Cardiac muscle cell (in vitro differentiated cells and primary cell): Measurements from ENCODE around the gene PGLYRP4. TPM values are rescaled to one million over a fixed set of nuclear protein-coding genes. Genes with fewer than 3 reads are reported as not detected.

ENCODE experiments used
- DNase-seq, 2 donors: peaks; one replicate each; pipeline versions ENCODE4 v3.0.0 to v3.0.0-alpha.2; 2010 to 2017; ENCODE audit warnings: low read depth in 1 of 2, low spot score in 1 of 2
- H3K27ac ChIP-seq: fragments of 200-600 bp; sonication (generic); 2 replicates; pipeline ENCODE4 v1.5.1; 2016
- H3K27me3 ChIP-seq: fragments of 200-600 bp; sonication (generic); 2 replicates; pipeline ENCODE4 v1.6.0; 2016; ENCODE audit warnings: control low read depth
- H3K36me3 ChIP-seq: fragments of 200-600 bp; sonication (generic); 2 replicates; pipeline ENCODE4 v1.5.1; 2016; ENCODE audit warnings: control low read depth
- H3K4me1 ChIP-seq: fragments of 200-600 bp; sonication (generic); 2 replicates; pipeline ENCODE4 v1.8.1; 2017; ENCODE audit warnings: low read depth, mild to moderate bottlenecking, mixed run types
- H3K4me3 ChIP-seq: fragments of 200-600 bp; sonication (generic); 2 replicates; pipeline ENCODE4 v1.5.1; 2016; ENCODE audit warnings: mild to moderate bottlenecking
- H3K9me3 ChIP-seq: fragments of 200-600 bp; sonication (generic); 2 replicates; pipeline ENCODE4 v1.5.1; 2017; ENCODE audit warnings: low read depth, mild to moderate bottlenecking, control low read depth
- polyA plus RNA-seq: library from polyadenylated mRNA; unstranded; fragments of >200 nt; fragmentation: Nextera tagmentation; extraction: Ambion mirVana; gene quantifications from 2 replicates; pipeline ENCODE4 v1.2.1, GENCODE V29; 2016
- total RNA-seq: library from RNA; depleted of rRNA; stranded (reverse); fragments of >200 nt; gene quantifications from 2 replicates; pipeline ENCODE4 v1.2.3, GENCODE V29; 2016
- TF ChIP-seq, protein P1 (sequence below): IDR thresholded peaks from 2 replicates; pipeline ENCODE4 v1.5.1; 2012; ENCODE audit warnings: low read depth, mild to moderate bottlenecking, low read length

PGLYRP4 gene
- total and polyA plus RNA-seq, 2 experiments from 2014 or later: 0.33 TPM; not detected in 1

DNA sequence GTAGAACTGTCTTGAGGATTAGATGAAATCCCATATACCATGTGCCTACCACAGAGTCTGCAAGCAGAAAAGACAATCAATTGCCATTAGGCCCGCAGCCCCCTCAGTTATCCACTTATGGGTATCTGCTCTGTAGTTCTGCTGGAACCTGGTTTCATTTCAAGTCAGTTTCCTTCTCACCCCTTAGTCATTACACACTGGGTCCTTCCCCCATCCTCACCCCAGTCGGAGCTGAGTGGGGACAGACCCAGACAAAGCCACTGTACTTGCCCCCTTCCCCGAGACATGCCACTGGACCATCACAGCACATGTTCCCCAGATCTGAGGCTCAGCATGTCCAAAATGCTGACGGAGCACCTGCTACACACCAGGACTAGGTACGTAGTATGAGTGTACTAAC lies 57.1 kb downstream of the PGLYRP4 start:
- TF ChIP-seq, protein P1, sequence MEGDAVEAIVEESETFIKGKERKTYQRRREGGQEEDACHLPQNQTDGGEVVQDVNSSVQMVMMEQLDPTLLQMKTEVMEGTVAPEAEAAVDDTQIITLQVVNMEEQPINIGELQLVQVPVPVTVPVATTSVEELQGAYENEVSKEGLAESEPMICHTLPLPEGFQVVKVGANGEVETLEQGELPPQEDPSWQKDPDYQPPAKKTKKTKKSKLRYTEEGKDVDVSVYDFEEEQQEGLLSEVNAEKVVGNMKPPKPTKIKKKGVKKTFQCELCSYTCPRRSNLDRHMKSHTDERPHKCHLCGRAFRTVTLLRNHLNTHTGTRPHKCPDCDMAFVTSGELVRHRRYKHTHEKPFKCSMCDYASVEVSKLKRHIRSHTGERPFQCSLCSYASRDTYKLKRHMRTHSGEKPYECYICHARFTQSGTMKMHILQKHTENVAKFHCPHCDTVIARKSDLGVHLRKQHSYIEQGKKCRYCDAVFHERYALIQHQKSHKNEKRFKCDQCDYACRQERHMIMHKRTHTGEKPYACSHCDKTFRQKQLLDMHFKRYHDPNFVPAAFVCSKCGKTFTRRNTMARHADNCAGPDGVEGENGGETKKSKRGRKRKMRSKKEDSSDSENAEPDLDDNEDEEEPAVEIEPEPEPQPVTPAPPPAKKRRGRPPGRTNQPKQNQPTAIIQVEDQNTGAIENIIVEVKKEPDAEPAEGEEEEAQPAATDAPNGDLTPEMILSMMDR: no peak

DNA sequence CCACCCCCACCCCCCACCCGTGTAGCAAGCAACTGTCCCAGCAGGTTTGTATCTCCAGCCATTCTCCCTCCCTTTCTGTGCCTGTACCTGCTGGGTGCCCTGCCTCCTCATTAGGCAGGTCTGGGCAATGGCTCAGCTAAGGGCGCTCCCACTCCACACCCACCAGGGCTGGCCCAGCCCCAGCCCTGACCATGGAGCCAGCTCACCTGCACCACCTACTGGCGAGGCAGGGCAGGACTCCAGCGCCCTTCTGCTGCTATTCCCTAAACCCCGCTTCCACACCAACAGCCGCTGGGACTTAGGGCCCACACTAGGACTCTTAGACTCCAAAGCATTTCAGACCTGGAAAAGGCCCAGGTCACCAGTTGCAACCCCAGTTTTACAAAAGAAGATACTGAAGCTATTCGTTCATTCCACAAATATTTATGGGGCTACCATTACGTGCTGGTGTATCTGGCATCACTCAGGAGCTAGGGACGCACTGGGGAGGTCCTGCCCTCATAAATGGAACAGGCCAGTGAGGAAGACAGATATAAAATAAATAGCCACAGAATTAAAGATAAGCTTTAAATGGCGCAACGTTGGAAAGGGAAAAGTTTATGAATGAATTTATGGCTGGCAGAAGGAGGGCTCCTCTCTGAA lies 59.9 kb downstream of the PGLYRP4 start:
- no peaks in the 10 kb centered on the region for H3K36me3 ChIP-seq
- no peak overlapping the region for H3K27ac ChIP-seq
- peak in 1 of 2 donors; percentile 2 for DNase-seq
- H3K4me1 ChIP-seq: peaks cover 9% of the 10 kb centered on the region
- TF ChIP-seq, protein P1: peak; percentile 36
- no peak overlapping the region for H3K4me3 ChIP-seq
- no peaks in the 10 kb centered on the region for H3K27me3 ChIP-seq
- H3K9me3 ChIP-seq: no peaks in the 10 kb centered on the region

More for the DNA sequence above, 57.1 kb downstream of the PGLYRP4 start:
- Histone ChIP-seq H3K9me3 (no peaks in the 10 kb centered on the region), H3K27me3 (no peaks in the 10 kb centered on the region), H3K27ac (no peak overlapping the region), H3K36me3 (no peaks in the 10 kb centered on the region), H3K4me1 (peaks cover 9% of the 10 kb centered on the region), H3K4me3 (no peak overlapping the region)
- no peak for DNase-seq

Other genes starting within 250 kb of the PGLYRP4 start
- 2.9 and 5.1 TPM in 2 replicates for gene SPRR2F, start 235.3 kb downstream of the PGLYRP4 start, total RNA-seq
- 13.9 and 25.7 TPM in 2 replicates for gene SPRR2F, start 235.3 kb downstream of the PGLYRP4 start, polyA plus RNA-seq
- not detected in 2 replicates for gene SPRR2G, start 198.0 kb downstream of the PGLYRP4 start, total RNA-seq
- gene SPRR2G, start 198.0 kb downstream of the PGLYRP4 start, polyA plus RNA-seq: not detected in 2 replicates
- gene LELP1, start 145.4 kb downstream of the PGLYRP4 start, total RNA-seq: not detected in 2 replicates
- gene LELP1, start 145.4 kb downstream of the PGLYRP4 start, polyA plus RNA-seq: not detected in 2 replicates
- gene PRR9, start 131.3 kb downstream of the PGLYRP4 start, total RNA-seq: not detected in 2 replicates
- not detected in 2 replicates for gene PRR9, start 131.3 kb downstream of the PGLYRP4 start, polyA plus RNA-seq
- gene LORICRIN, start 89.2 kb downstream of the PGLYRP4 start, total RNA-seq: not detected in 2 replicates
- gene LORICRIN, start 89.2 kb downstream of the PGLYRP4 start, polyA plus RNA-seq: 0.19 TPM in 1 of 2 replicates, not detected in the other
- gene PGLYRP3, start 35.9 kb downstream of the PGLYRP4 start, total RNA-seq: not detected in 2 replicates
- gene PGLYRP3, start 35.9 kb downstream of the PGLYRP4 start, polyA plus RNA-seq: not detected in 2 replicates
- gene S100A9, start 9.0 kb upstream of the PGLYRP4 start, total RNA-seq: 0.74 and 1.3 TPM in 2 replicates
- 3.0 TPM in 1 of 2 replicates, not detected in the other for gene S100A9, start 9.0 kb upstream of the PGLYRP4 start, polyA plus RNA-seq
- not detected in 2 replicates for gene S100A12, start 26.8 kb upstream of the PGLYRP4 start, total RNA-seq
- gene S100A12, start 26.8 kb upstream of the PGLYRP4 start, polyA plus RNA-seq: not detected in 2 replicates
- 1.9 TPM in 1 of 2 replicates, not detected in the other for gene S100A8, start 42.2 kb upstream of the PGLYRP4 start, total RNA-seq
- gene S100A8, start 42.2 kb upstream of the PGLYRP4 start, polyA plus RNA-seq: 4.4 and 12.2 TPM in 2 replicates
- not detected in 2 replicates for gene S100A7A, start 67.7 kb upstream of the PGLYRP4 start, total RNA-seq
- gene S100A7A, start 67.7 kb upstream of the PGLYRP4 start, polyA plus RNA-seq: not detected in 2 replicates
- not detected in 2 replicates for gene S100A7, start 111.8 kb upstream of the PGLYRP4 start, total RNA-seq
- gene S100A7, start 111.8 kb upstream of the PGLYRP4 start, polyA plus RNA-seq: not detected in 2 replicates
- 13.7 and 23.1 TPM in 2 replicates for gene S100A6, start 187.2 kb upstream of the PGLYRP4 start, total RNA-seq
- gene S100A6, start 187.2 kb upstream of the PGLYRP4 start, polyA plus RNA-seq: 40.7 and 54.7 TPM in 2 replicates
- gene S100A5, start 192.1 kb upstream of the PGLYRP4 start, total RNA-seq: not detected in 2 replicates
- gene S100A5, start 192.1 kb upstream of the PGLYRP4 start, polyA plus RNA-seq: 0.31 and 0.52 TPM in 2 replicates
- 74.1 and 89.4 TPM in 2 replicates for gene S100A4, start 197.0 kb upstream of the PGLYRP4 start, total RNA-seq
- gene S100A4, start 197.0 kb upstream of the PGLYRP4 start, polyA plus RNA-seq: 129 and 133 TPM in 2 replicates
- 1.8 TPM in 1 of 2 replicates, not detected in the other for gene S100A3, start 200.4 kb upstream of the PGLYRP4 start, total RNA-seq
- 0.42 and 0.86 TPM in 2 replicates for gene S100A3, start 200.4 kb upstream of the PGLYRP4 start, polyA plus RNA-seq
- 0.35 TPM in 1 of 2 replicates, not detected in the other for gene S100A2, start 217.0 kb upstream of the PGLYRP4 start, total RNA-seq
- gene S100A2, start 217.0 kb upstream of the PGLYRP4 start, polyA plus RNA-seq: 2.3 and 3.7 TPM in 2 replicates